ENCODE measurements around the gene KCNK17. TPM values are rescaled to one million over a fixed set of nuclear protein-coding genes. Genes with fewer than 3 reads are reported as not detected.

The KCNK17 gene
- total and polyA plus RNA-seq, 2 donors (not counting 3 experiments of a cell fraction or from before 2014, with no cell fraction given), result not detected

DNA sequence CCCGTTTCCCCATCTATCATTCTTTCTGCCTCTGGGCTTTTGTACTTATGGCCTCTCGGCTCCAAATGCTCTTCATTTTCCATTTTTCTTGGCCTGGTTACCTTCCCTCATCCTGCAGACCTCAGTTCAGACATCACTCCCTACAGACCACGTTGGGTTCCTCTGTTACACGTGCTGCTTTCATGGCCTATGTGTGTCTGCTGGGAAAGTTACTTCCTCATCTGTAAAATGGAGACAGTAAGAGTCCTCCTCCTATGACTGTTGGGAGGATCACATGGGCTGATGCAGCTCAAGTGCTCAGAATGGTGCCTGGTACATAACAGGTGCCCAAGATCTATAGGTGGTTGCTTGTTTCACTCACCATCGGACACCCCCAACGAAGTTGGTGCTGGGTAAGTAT, 13.5 kb downstream of the KCNK17 start:
- Histone ChIP-seq H3K9ac (replicated peaks; ENCODE audit: extremely low read depth, insufficient read depth, low read length) (no peak overlapping the region), H3K27me3 (ENCODE audit: control insufficient read depth in 2 of 2, insufficient read depth in 2 of 2, low read length in 2 of 2) (no peaks in the 10 kb centered on the region), H3K4me3 (replicated peaks in 1 of 3; ENCODE audit: insufficient read depth in 1 of 3, low read depth in 1 of 3, low read length in 3 of 3) (no peak overlapping the region), H3K9me3 (replicated peaks; ENCODE audit: control insufficient read depth, insufficient read depth, low read length) (no peaks in the 10 kb centered on the region), H4K20me1 (replicated peaks; ENCODE audit: control insufficient read depth, extremely low read depth, insufficient read depth, low read length) (no peaks in the 10 kb centered on the region), H3K4me2 (ENCODE audit: insufficient read depth, low read length) (no peak overlapping the region), H3K27ac (ENCODE audit: insufficient read depth, low read depth, low read length) (no peak overlapping the region), H2AFZ (ENCODE audit: low read depth, low read length) (no peak overlapping the region), H3K79me2 (ENCODE audit: control insufficient read depth, insufficient read depth, low read length) (no peaks in the 10 kb centered on the region), H3K9me1 (replicated peaks; ENCODE audit: control insufficient read depth, extremely low read depth, insufficient read depth, low read length) (no peaks in the 10 kb centered on the region), H3K36me3 (ENCODE audit: control insufficient read depth in 2 of 2, extremely low read depth in 1 of 2, insufficient read depth in 2 of 2, low read length in 2 of 2) (no peaks in the 10 kb centered on the region), H3K4me1 (ENCODE audit: control insufficient read depth, extremely low read depth, insufficient read depth, low read length) (no peaks in the 10 kb centered on the region)
- DNase-seq (ENCODE audit: low read depth, low spot score), result no peak
- BruUV-seq (replicated peaks), result no TSS peak
- ChIA-PET POLR2A (no interaction called here), CTCF (interaction anchor here (1.2 to 14.2 kb wide), 4 partner anchors 12 to 429 kb away, joined by 3 to 223 read pairs (median 25); no protein-coding TSS in a partner anchor)
- intact Hi-C loops (cut with micrococcal nuclease), result no loop called here
- no peak for TF ChIP-seq POLR2A (IDR thresholded peaks at IDR 0.05; ENCODE audit: low read depth, low read length)
- TF ChIP-seq FOS (IDR thresholded peaks at IDR 0.05; ENCODE audit: borderline replicate concordance, insufficient read depth, low read length), result no peak
- TF ChIP-seq MYC (IDR thresholded peaks at IDR 0.05; ENCODE audit: low read depth, low read length), result no peak
- TF ChIP-seq, protein P1, sequence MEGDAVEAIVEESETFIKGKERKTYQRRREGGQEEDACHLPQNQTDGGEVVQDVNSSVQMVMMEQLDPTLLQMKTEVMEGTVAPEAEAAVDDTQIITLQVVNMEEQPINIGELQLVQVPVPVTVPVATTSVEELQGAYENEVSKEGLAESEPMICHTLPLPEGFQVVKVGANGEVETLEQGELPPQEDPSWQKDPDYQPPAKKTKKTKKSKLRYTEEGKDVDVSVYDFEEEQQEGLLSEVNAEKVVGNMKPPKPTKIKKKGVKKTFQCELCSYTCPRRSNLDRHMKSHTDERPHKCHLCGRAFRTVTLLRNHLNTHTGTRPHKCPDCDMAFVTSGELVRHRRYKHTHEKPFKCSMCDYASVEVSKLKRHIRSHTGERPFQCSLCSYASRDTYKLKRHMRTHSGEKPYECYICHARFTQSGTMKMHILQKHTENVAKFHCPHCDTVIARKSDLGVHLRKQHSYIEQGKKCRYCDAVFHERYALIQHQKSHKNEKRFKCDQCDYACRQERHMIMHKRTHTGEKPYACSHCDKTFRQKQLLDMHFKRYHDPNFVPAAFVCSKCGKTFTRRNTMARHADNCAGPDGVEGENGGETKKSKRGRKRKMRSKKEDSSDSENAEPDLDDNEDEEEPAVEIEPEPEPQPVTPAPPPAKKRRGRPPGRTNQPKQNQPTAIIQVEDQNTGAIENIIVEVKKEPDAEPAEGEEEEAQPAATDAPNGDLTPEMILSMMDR (IDR thresholded peaks at IDR 0.05; ENCODE audit: extremely low read depth in 1 of 2, insufficient read depth in 1 of 2, low read depth in 1 of 2, low read length in 2 of 2), result no peak
- TF ChIP-seq, protein P2, sequence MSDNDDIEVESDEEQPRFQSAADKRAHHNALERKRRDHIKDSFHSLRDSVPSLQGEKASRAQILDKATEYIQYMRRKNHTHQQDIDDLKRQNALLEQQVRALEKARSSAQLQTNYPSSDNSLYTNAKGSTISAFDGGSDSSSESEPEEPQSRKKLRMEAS (IDR thresholded peaks at IDR 0.05; ENCODE audit: insufficient read depth, insufficient read length), result no peak
- no peak for TF ChIP-seq GATA2 (IDR thresholded peaks at IDR 0.05; ENCODE audit: insufficient read depth, insufficient read length, low read depth, low read length)
- no peak for TF ChIP-seq EZH2 (IDR thresholded peaks at IDR 0.05; ENCODE audit: borderline replicate concordance, low read depth, low read length, severe bottlenecking)
- no peak for TF ChIP-seq JUN (IDR thresholded peaks at IDR 0.05; ENCODE audit: borderline replicate concordance, insufficient read depth, insufficient read length, low read depth)
- TF ChIP-seq POLR2AphosphoS5 (IDR thresholded peaks at IDR 0.05; ENCODE audit: insufficient read depth, low read depth, low read length), result no peak
- no peak for FAIRE-seq
- dilution Hi-C loops (cut with MboI; ENCODE audit: extremely low pct_ligation_motif_present, low sequenced_read_pairs), result no loop called here
